IMR-90 (cell line): Measurements from ENCODE around the gene PMM1. TPM values are rescaled to one million over a fixed set of nuclear protein-coding genes. Genes with fewer than 3 reads are reported as not detected.

ENCODE experiments used
- ATAC-seq: fragments of 200-7000 bp; cut with Tn5 transposase; 2 replicates; pipeline ENCODE4 v1.9.1; 2020; ENCODE audit warnings: low read depth, mild to moderate bottlenecking, moderate library complexity
- BruUV-seq: library from RNA; stranded (reverse); fragments of 400-500 nt; replicated peaks from 2 replicates; lab custom pipeline; 2021; lab: Mats Ljungman, UMichigan
- CTCF ChIA-PET: fragments of 300-600 bp; formaldehyde crosslinking; extraction: SDS; loops from one replicate; lab custom pipeline; 2021; ENCODE audit warnings: antibody characterized with exemption; lab: Yijun Ruan, JAX
- POLR2A ChIA-PET: fragments of 300-600 bp; sonication (Branson Sonifier 250); formaldehyde crosslinking; loops from one replicate; lab custom pipeline; 2022; ENCODE audit warnings: antibody characterized with exemption; ENCODE audit not compliant: unreplicated experiment; lab: Charles Lee
- DNase-seq: peaks from one replicate; pipeline ENCODE4 v3.0.0; 2013
- H2AFZ ChIP-seq: replicated peaks from 2 replicates; pipeline ENCODE3; 2013; ENCODE audit warnings: low read length, mild to moderate bottlenecking; ENCODE audit not compliant: poor library complexity
- H2AK5ac ChIP-seq: 2 replicates; pipeline ENCODE4 v1.6.1; 2013; ENCODE audit warnings: low read depth, low read length, inconsistent platforms
- H2AK9ac ChIP-seq: replicated peaks from 2 replicates; pipeline ENCODE3; 2013; ENCODE audit warnings: mild to moderate bottlenecking, low read depth, low read length, moderate library complexity; ENCODE audit not compliant: poor library complexity
- H2BK120ac ChIP-seq: 2 replicates; pipeline ENCODE4 v1.6.1; 2013; ENCODE audit warnings: low read depth, low read length, inconsistent platforms
- H2BK15ac ChIP-seq: 3 replicates; pipeline ENCODE4 v1.6.1; 2013; ENCODE audit warnings: low read depth, low read length, inconsistent platforms
- H2BK20ac ChIP-seq: 2 replicates; pipeline ENCODE4 v1.6.1; 2013; ENCODE audit warnings: low read depth, mild to moderate bottlenecking, inconsistent platforms, low read length, moderate library complexity
- H2BK5ac ChIP-seq: 2 replicates; pipeline ENCODE4 v1.6.1; 2013; ENCODE audit warnings: mild to moderate bottlenecking, low read depth, low read length, inconsistent platforms; ENCODE audit not compliant: poor library complexity, severe bottlenecking
- H3K14ac ChIP-seq: replicated peaks from 2 replicates; pipeline ENCODE4 v1.6.1; 2013; ENCODE audit warnings: low read depth, low read length, inconsistent platforms
- H3K18ac ChIP-seq: 2 replicates; pipeline ENCODE4 v1.6.1; 2013; ENCODE audit warnings: low read depth, low read length, control low read depth
- H3K23ac ChIP-seq: 2 replicates; pipeline ENCODE4 v1.6.1; 2013; ENCODE audit warnings: low read depth, low read length, inconsistent platforms
- H3K27ac ChIP-seq: 2 replicates; pipeline ENCODE4 v1.5.1; 2013; ENCODE audit warnings: mild to moderate bottlenecking, control low read depth, low read length; ENCODE audit not compliant: insufficient read depth
- H3K27me3 ChIP-seq: 2 replicates; pipeline ENCODE4 v1.6.1; 2013; ENCODE audit warnings: low read length; ENCODE audit not compliant: control insufficient read depth, insufficient read depth
- H3K36me3 ChIP-seq: 2 replicates; pipeline ENCODE4 v1.6.1; 2013; ENCODE audit warnings: low read length, mixed read lengths; ENCODE audit not compliant: control insufficient read depth, insufficient read depth
- H3K4ac ChIP-seq: 2 replicates; pipeline ENCODE4 v1.6.1; 2013; ENCODE audit warnings: low read depth, low read length, inconsistent platforms
- H3K4me1 ChIP-seq: 2 replicates; pipeline ENCODE4 v1.6.1; 2013; ENCODE audit warnings: low read length, mixed read lengths; ENCODE audit not compliant: control insufficient read depth, insufficient read depth
- H3K4me2 ChIP-seq: 2 replicates; pipeline ENCODE4 v1.6.1; 2013; ENCODE audit warnings: low read depth, mild to moderate bottlenecking, control low read depth, low read length, moderate library complexity
- H3K4me3 ChIP-seq: 2 replicates; pipeline ENCODE4 v1.5.1; 2013; ENCODE audit warnings: low read depth, mild to moderate bottlenecking, control low read depth, low read length, moderate library complexity; ENCODE audit not compliant: insufficient read depth
- H3K56ac ChIP-seq: 2 replicates; pipeline ENCODE4 v1.6.1; 2013; ENCODE audit warnings: low read length, inconsistent platforms; ENCODE audit not compliant: insufficient read depth; ENCODE audit errors: extremely low read depth
- H3K79me1 ChIP-seq, 2 experiments: 2 replicates each; pipeline ENCODE4 v1.6.1; 2013; ENCODE audit warnings: low read length in 2 of 2, inconsistent platforms in 1 of 2, low read depth in 1 of 2
- H3K9ac ChIP-seq: 2 replicates; pipeline ENCODE4 v1.6.1; 2013; ENCODE audit warnings: low read depth, low read length, control low read depth
- H3K9me1 ChIP-seq: 2 replicates; pipeline ENCODE4 v1.6.1; 2013; ENCODE audit warnings: low read length, inconsistent platforms; ENCODE audit not compliant: insufficient read depth
- H3K9me3 ChIP-seq: 2 replicates; pipeline ENCODE4 v1.6.1; 2013; ENCODE audit warnings: low read length; ENCODE audit not compliant: control insufficient read depth, insufficient read depth
- H4K20me1 ChIP-seq: 2 replicates; pipeline ENCODE4 v1.6.1; 2013; ENCODE audit warnings: low read length, inconsistent platforms; ENCODE audit not compliant: insufficient read depth
- H4K5ac ChIP-seq: 2 replicates; pipeline ENCODE4 v1.6.1; 2013; ENCODE audit warnings: mild to moderate bottlenecking, low read depth, low read length, control low read depth
- H4K8ac ChIP-seq, 2 experiments: 2 replicates each; pipeline ENCODE4 v1.6.1; 2013; ENCODE audit warnings: low read depth in 2 of 2, low read length in 2 of 2, control low read depth in 1 of 2, inconsistent platforms in 1 of 2
- H4K91ac ChIP-seq: 2 replicates; pipeline ENCODE4 v1.6.1; 2013; ENCODE audit warnings: low read depth, low read length, inconsistent platforms; ENCODE audit not compliant: insufficient read depth
- BHLHE40 ChIP-seq: fragments of 150-350 bp; IDR thresholded peaks from 2 replicates; pipeline ENCODE4 v1.6.1; 2016; ENCODE audit warnings: mild to moderate bottlenecking, low read depth, low read length
- CEBPB ChIP-seq: IDR thresholded peaks from 2 replicates; pipeline ENCODE4 v1.6.1; 2012; ENCODE audit warnings: low read depth, low read length, improper control_type of control experiment
- CHD1 ChIP-seq: IDR thresholded peaks from 2 replicates; pipeline ENCODE4 v1.6.1; 2012; ENCODE audit warnings: low read depth, low read length, improper control_type of control experiment
- FOS ChIP-seq: fragments of 150-350 bp; IDR thresholded peaks from 2 replicates; pipeline ENCODE4 v1.6.1; 2016; ENCODE audit warnings: low read depth, low read length
- MAFK ChIP-seq: IDR thresholded peaks from 2 replicates; pipeline ENCODE4 v1.6.1; 2012; ENCODE audit warnings: low read depth, low read length, improper control_type of control experiment
- MAZ ChIP-seq: IDR thresholded peaks from 2 replicates; pipeline ENCODE4 v1.6.1; 2012; ENCODE audit warnings: low read depth, mild to moderate bottlenecking, low read length, improper control_type of control experiment, moderate library complexity, borderline replicate concordance
- MXI1 ChIP-seq: IDR thresholded peaks from 2 replicates; pipeline ENCODE4 v1.6.1; 2012; ENCODE audit warnings: low read depth, mild to moderate bottlenecking, low read length, moderate library complexity, borderline replicate concordance
- NFE2L2 ChIP-seq: fragments of 150-350 bp; IDR thresholded peaks from 2 replicates; pipeline ENCODE4 v1.6.1; 2016; ENCODE audit warnings: low read depth, mild to moderate bottlenecking, low read length
- POLR2A ChIP-seq: IDR thresholded peaks from 2 replicates; pipeline ENCODE4 v1.6.1; 2012; ENCODE audit warnings: mild to moderate bottlenecking, low read depth, low read length
- RAD21 ChIP-seq: IDR thresholded peaks from 2 replicates; pipeline ENCODE4 v1.6.1; 2012; ENCODE audit warnings: low read length, improper control_type of control experiment
- RCOR1 ChIP-seq: IDR thresholded peaks from 2 replicates; pipeline ENCODE4 v1.6.1; 2012; ENCODE audit warnings: mild to moderate bottlenecking, low read length, improper control_type of control experiment; ENCODE audit not compliant: insufficient replicate concordance
- RFX5 ChIP-seq: IDR thresholded peaks from 2 replicates; pipeline ENCODE4 v1.8.0; 2012; ENCODE audit warnings: low read depth, mild to moderate bottlenecking, low read length, moderate library complexity
- SMC3 ChIP-seq: fragments of 150-350 bp; IDR thresholded peaks from 2 replicates; pipeline ENCODE4 v1.6.1; 2016; ENCODE audit warnings: low read depth, mild to moderate bottlenecking, antibody characterized with exemption, low read length, moderate library complexity
- WGBS, 2 experiments: methylation state at CpG; one replicate each; pipeline versions ENCODE4 v1.1.5 to v1.1.7; 2013; ENCODE audit warnings: missing lambda C conversion rate in 2 of 2; ENCODE audit not compliant: insufficient read length in 1 of 2; ENCODE audit errors: extremely low coverage in 2 of 2; 5-methylcytosine and 5-hydroxymethylcytosine counted together
- dilution Hi-C: fragments of 300-500 bp; cut with HindIII; formaldehyde crosslinking; loops from one replicate; pipeline ENCODE4 v1.14.3; 2018; ENCODE audit warnings: low sequenced_read_pairs; ENCODE audit not compliant: unreplicated experiment
- in situ Hi-C: fragments of 300-500 bp; cut with MboI; formaldehyde crosslinking; loops from 3 replicates; pipeline ENCODE4 v1.14.3; 2019; ENCODE audit warnings: low sequenced_read_pairs, inconsistent platforms, mixed read lengths
- intact Hi-C: fragments of 100-400 bp; cut with micrococcal nuclease; formaldehyde crosslinking; loops from 2 replicates; pipeline ENCODE4 v1.10.0; 2022
- polyA plus RNA-seq, 3 experiments: library from polyadenylated mRNA; depleted of rRNA; stranded (reverse); fragments of >200 nt; gene quantifications; 2 replicates each; pipeline ENCODE4 v1.2.3, GENCODE V29; 2012; ENCODE audit warnings: low replicate concordance in 1 of 3
- total RNA-seq: library from RNA; depleted of rRNA; stranded (reverse); fragments of >200 nt; gene quantifications from 2 replicates; pipeline ENCODE4 v1.2.3, GENCODE V29; 2012
- TF ChIP-seq, protein P1 (sequence below): fragments of 150-350 bp; IDR thresholded peaks from 2 replicates; pipeline ENCODE4 v1.6.1; 2016; ENCODE audit warnings: low read depth, mild to moderate bottlenecking, low read length, moderate library complexity, borderline replicate concordance
- TF ChIP-seq, protein P2 (sequence below): fragments of 150-350 bp; IDR thresholded peaks from 2 replicates; pipeline ENCODE4 v1.6.1; 2017; ENCODE audit warnings: mild to moderate bottlenecking, antibody characterized with exemption, low read length, low read depth

PMM1 gene
- total and polyA plus RNA-seq, 2 of the 4 experiments (the other 2 are of a cell fraction), result 22.8 to 92.8 TPM

DNA sequence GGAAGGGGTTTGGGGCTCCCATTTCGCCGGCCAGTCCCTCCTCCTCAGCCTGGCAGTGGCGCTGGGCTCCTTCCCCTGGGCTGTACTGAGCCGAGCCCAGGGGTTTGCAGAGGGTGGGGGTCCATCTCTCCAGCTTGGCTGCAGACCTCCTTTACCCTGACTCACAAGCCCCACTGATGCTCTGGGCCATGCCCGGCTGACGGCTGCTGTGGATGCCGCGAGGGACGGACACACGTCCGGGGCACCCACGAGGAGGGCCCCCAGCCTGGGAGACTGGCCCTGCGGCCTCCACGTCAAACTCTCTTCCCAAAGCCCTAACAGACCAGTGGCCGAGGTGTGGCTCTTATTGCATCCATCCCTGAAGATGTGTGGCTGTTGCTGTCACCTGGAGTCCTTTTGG is 14.1 kb downstream of the PMM1 start:
- POLR2A ChIA-PET, result no interaction called here
- Histone ChIP-seq H3K14ac (no peak overlapping the region), H2AK5ac (no peak overlapping the region), H4K5ac (no peak overlapping the region), H3K79me1 (peaks cover 3 to 36% of the 10 kb centered on the region in 2 experiments), H2BK120ac (no peak overlapping the region), H3K56ac (no peak overlapping the region), H3K4me1 (peaks cover 7% of the 10 kb centered on the region; the same call in 1 of the 2 replicates), H3K4ac (no peak overlapping the region), H3K27me3 (no peaks in the 10 kb centered on the region), H4K91ac (no peak overlapping the region), H3K27ac (no peak overlapping the region), H3K9ac (no peak overlapping the region), H3K9me3 (no peaks in the 10 kb centered on the region), H2AFZ (no peak overlapping the region), H3K23ac (no peak overlapping the region), H3K18ac (no peak overlapping the region), H2BK15ac (no peak overlapping the region), H2BK5ac (no peak overlapping the region), H2AK9ac (peak overlapping the region; percentile 89), H3K9me1 (no peaks in the 10 kb centered on the region; the same call in 1 of the 2 replicates), H3K4me3 (no peak overlapping the region), H3K36me3 (peaks cover 67% of the 10 kb centered on the region), H2BK20ac (no peak overlapping the region), H4K20me1 (peaks cover 3% of the 10 kb centered on the region), H4K8ac (no peak overlapping the region), H3K4me2 (no peak overlapping the region)
- ATAC-seq (no peak), DNase-seq (no peak)
- CTCF ChIA-PET, result no interaction called here
- intact Hi-C loops (no loop called here), dilution Hi-C loops (no loop called here), in situ Hi-C loops (no loop called here)
- no CpG with 5 or more reads among the region's 15 CpGs for WGBS, 2 experiments
- no TSS peak for BruUV-seq
- TF ChIP-seq MAFK (no peak), RFX5 (no peak), RCOR1 (no peak), RAD21 (no peak), MXI1 (no peak), NFE2L2 (no peak), FOS (no peak), MAZ (no peak), BHLHE40 (no peak), CHD1 (no peak), SMC3 (no peak), CEBPB (no peak), POLR2A (no peak)
- TF ChIP-seq, protein P1, sequence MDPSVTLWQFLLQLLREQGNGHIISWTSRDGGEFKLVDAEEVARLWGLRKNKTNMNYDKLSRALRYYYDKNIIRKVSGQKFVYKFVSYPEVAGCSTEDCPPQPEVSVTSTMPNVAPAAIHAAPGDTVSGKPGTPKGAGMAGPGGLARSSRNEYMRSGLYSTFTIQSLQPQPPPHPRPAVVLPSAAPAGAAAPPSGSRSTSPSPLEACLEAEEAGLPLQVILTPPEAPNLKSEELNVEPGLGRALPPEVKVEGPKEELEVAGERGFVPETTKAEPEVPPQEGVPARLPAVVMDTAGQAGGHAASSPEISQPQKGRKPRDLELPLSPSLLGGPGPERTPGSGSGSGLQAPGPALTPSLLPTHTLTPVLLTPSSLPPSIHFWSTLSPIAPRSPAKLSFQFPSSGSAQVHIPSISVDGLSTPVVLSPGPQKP, result no peak
- TF ChIP-seq, protein P2, sequence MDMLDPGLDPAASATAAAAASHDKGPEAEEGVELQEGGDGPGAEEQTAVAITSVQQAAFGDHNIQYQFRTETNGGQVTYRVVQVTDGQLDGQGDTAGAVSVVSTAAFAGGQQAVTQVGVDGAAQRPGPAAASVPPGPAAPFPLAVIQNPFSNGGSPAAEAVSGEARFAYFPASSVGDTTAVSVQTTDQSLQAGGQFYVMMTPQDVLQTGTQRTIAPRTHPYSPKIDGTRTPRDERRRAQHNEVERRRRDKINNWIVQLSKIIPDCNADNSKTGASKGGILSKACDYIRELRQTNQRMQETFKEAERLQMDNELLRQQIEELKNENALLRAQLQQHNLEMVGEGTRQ, result no peak
